ENCODE data around the gene IRF7. TPM values are rescaled to one million over a fixed set of nuclear protein-coding genes. Genes with fewer than 3 reads are reported as not detected.
A peak's percentile ranks its signal among the peaks of the same experiment; 100 is the strongest.

IRF7 gene
- total and polyA plus RNA-seq, 10 donors = 52.3 to 99.1 (median 83.4) TPM

GRCh38 chr11:581752-582151, 34.0 kb downstream of the IRF7 start:
- Histone ChIP-seq H3K9me3 (no peaks in the 10 kb centered on the region), H3K27ac (no peak overlapping the region), H3K4me3 (no peak overlapping the region), H3K4me1 (peaks cover 31 to 62% (median 47%) of the 10 kb centered on the region in 6 donors), H3K36me3 (peaks cover 0 to 69% (median 44%) of the 10 kb centered on the region in 6 donors), H3K27me3 (replicated peaks in 1 of 7) (no peaks in the 10 kb centered on the region)
- intact Hi-C loops (cut with DNase I; ENCODE audit: low total_unique reads) = no loop called here
- 83 to 91% (median 89%) methylated on average over 17 of the region's 17 CpGs for WGBS, 5 donors
- no peak for DNase-seq
- no peak for TF ChIP-seq CTCF (IDR thresholded peaks at IDR 0.05 in 8 of 11, conservative IDR thresholded peaks at IDR 0.05 in 3 of 11)
- TF ChIP-seq POLR2A (IDR thresholded peaks at IDR 0.05) = no peak
- TF ChIP-seq POLR2AphosphoS5 (IDR thresholded peaks at IDR 0.05) = no peak

- H3K4me1 ChIP-seq = peaks cover 31 to 58% (median 47%) of the 10 kb centered on the region in 6 donors
- DNase-seq = no peak
- H3K4me3 ChIP-seq = no peak overlapping the region
- H3K36me3 ChIP-seq = peaks cover 0 to 65% (median 40%) of the 10 kb centered on the region in 6 donors
- 86 to 89% (median 88%) methylated on average over 14 of the region's 14 CpGs for WGBS, 5 donors
- TF ChIP-seq POLR2AphosphoS5 (IDR thresholded peaks at IDR 0.05) (no peak), CTCF (IDR thresholded peaks at IDR 0.05 in 8 of 11, conservative IDR thresholded peaks at IDR 0.05 in 3 of 11) (no peak), POLR2A (IDR thresholded peaks at IDR 0.05) (no peak)
- H3K9me3 ChIP-seq = no peaks in the 10 kb centered on the region
- H3K27ac ChIP-seq = no peak overlapping the region
- intact Hi-C loops (cut with DNase I; ENCODE audit: low total_unique reads) = no loop called here
- H3K27me3 ChIP-seq (replicated peaks in 1 of 7) = no peaks in the 10 kb centered on the region
These were observed 34.4 kb downstream of the IRF7 start for GRCh38 chr11:581342-581741.

GRCh38 chr11:579830-580601, 35.7 kb downstream of the IRF7 start:
- Histone ChIP-seq H3K4me3 (no peak overlapping the region), H3K27me3 (replicated peaks in 1 of 7) (peaks cover 0 to 6% (median 5%) of the 10 kb centered on the region in 7 donors), H3K4me1 (peaks cover 31 to 62% (median 52%) of the 10 kb centered on the region in 6 donors), H3K27ac (no peak overlapping the region), H3K36me3 (peaks cover 0 to 55% (median 33%) of the 10 kb centered on the region in 6 donors), H3K9me3 (no peaks in the 10 kb centered on the region)
- intact Hi-C loops (cut with DNase I; ENCODE audit: low total_unique reads) = no loop called here
- TF ChIP-seq POLR2AphosphoS5 (IDR thresholded peaks at IDR 0.05) = no peak
- TF ChIP-seq POLR2A (IDR thresholded peaks at IDR 0.05) = no peak
- TF ChIP-seq CTCF (IDR thresholded peaks at IDR 0.05 in 8 of 11, conservative IDR thresholded peaks at IDR 0.05 in 3 of 11) = no peak
- 71 to 81% (median 78%) methylated on average over 16 to 20 of the region's 20 CpGs for WGBS, 5 donors
- no peak for DNase-seq

- Histone ChIP-seq H3K27ac (no peak overlapping the region), H3K4me1 (peaks cover 31 to 73% (median 60%) of the 10 kb centered on the region in 6 donors), H3K4me3 (peak overlapping the region in 5 of 8 donors; percentile 82 to 94 (median 84)), H3K27me3 (replicated peaks in 1 of 7) (peaks cover 0 to 16% (median 14%) of the 10 kb centered on the region in 7 donors), H3K9me3 (no peaks in the 10 kb centered on the region), H3K36me3 (peaks cover 0 to 39% (median 21%) of the 10 kb centered on the region in 6 donors)
- TF ChIP-seq POLR2A (IDR thresholded peaks at IDR 0.05) = no peak
- no peak for TF ChIP-seq POLR2AphosphoS5 (IDR thresholded peaks at IDR 0.05)
- no peak for TF ChIP-seq CTCF (IDR thresholded peaks at IDR 0.05 in 8 of 11, conservative IDR thresholded peaks at IDR 0.05 in 3 of 11)
- DNase-seq = no peak
- 70 to 82% (median 76%) methylated on average over 20 to 21 of the region's 21 CpGs for WGBS, 5 donors
- intact Hi-C loops (cut with DNase I; ENCODE audit: low total_unique reads) = no loop called here
These were observed 37.3 kb downstream of the IRF7 start for GRCh38 chr11:578276-579035.

All from spleen (tissue), 11 donors.